ENCODE results near the gene CCL11. TPM values are rescaled to one million over a fixed set of nuclear protein-coding genes. Genes with fewer than 3 reads are reported as not detected.

CCL11 gene
- total and polyA plus RNA-seq, 4 donors: not detected

- no peak for DNase-seq (ENCODE audit: low spot score)
- H3K9ac ChIP-seq (ENCODE audit: low read depth in 1 of 2, low read length in 2 of 2): no peak overlapping the region
- H3K9me3 ChIP-seq (ENCODE audit: control insufficient read depth in 4 of 4, low read length in 3 of 4): no peaks in the 10 kb centered on the region
- H3K4me3 ChIP-seq (ENCODE audit: low read depth in 1 of 3, low read length in 3 of 3): no peak overlapping the region
- no peaks in the 10 kb centered on the region for H3K36me3 ChIP-seq (ENCODE audit: control insufficient read depth in 4 of 4, insufficient read depth in 3 of 4, low read depth in 1 of 4, low read length in 3 of 4)
- H3K4me1 ChIP-seq (ENCODE audit: control insufficient read depth in 4 of 4, insufficient read depth in 4 of 4, low read length in 3 of 4): peaks cover 0 to 9% (median 4%) of the 10 kb centered on the region in 4 donors
- WGBS: 84% methylated on average over 1 of the region's 1 CpG
- no peak overlapping the region for H3K27ac ChIP-seq (ENCODE audit: low read depth in 1 of 2, low read length in 2 of 2)
- no peak for TF ChIP-seq ATF3 (IDR thresholded peaks at IDR 0.05)
- TF ChIP-seq NR2F2 (IDR thresholded peaks at IDR 0.05): no peak
- no peak for TF ChIP-seq ZBTB33 (IDR thresholded peaks at IDR 0.05)
- no peak for TF ChIP-seq HNF4G (IDR thresholded peaks at IDR 0.05)
- TF ChIP-seq YY1 (IDR thresholded peaks at IDR 0.05): no peak
- no peak for TF ChIP-seq JUND (IDR thresholded peaks at IDR 0.05)
- no peak for TF ChIP-seq MAX (IDR thresholded peaks at IDR 0.05)
- no peak for TF ChIP-seq FOXA2 (IDR thresholded peaks at IDR 0.05)
- no peak for TF ChIP-seq RXRA (IDR thresholded peaks at IDR 0.05)
- TF ChIP-seq FOXA1 (IDR thresholded peaks at IDR 0.05): no peak
- TF ChIP-seq REST (IDR thresholded peaks at IDR 0.05): no peak
- TF ChIP-seq SP1 (IDR thresholded peaks at IDR 0.05): no peak
- TF ChIP-seq GABPA (IDR thresholded peaks at IDR 0.05 in 1 of 2, conservative IDR thresholded peaks at IDR 0.05 in 1 of 2): no peak
- H3K27me3 ChIP-seq (ENCODE audit: control insufficient read depth in 4 of 4, insufficient read depth in 4 of 4, low read length in 3 of 4): no peaks in the 10 kb centered on the region
These were observed 39.1 kb upstream of the CCL11 start for GRCh38 chr17:34246446-34246845.

- no peak for DNase-seq (ENCODE audit: low spot score)
- 75% methylated on average over 3 of the region's 3 CpGs for WGBS
- Histone ChIP-seq H3K9me3 (ENCODE audit: control insufficient read depth in 4 of 4, low read length in 3 of 4) (no peaks in the 10 kb centered on the region), H3K9ac (ENCODE audit: low read depth in 1 of 2, low read length in 2 of 2) (no peak overlapping the region), H3K4me1 (ENCODE audit: control insufficient read depth in 4 of 4, insufficient read depth in 4 of 4, low read length in 3 of 4) (peaks cover 0 to 6% (median under 1%) of the 10 kb centered on the region in 4 donors), H3K4me3 (ENCODE audit: low read depth in 1 of 3, low read length in 3 of 3) (no peak overlapping the region), H3K27me3 (ENCODE audit: control insufficient read depth in 4 of 4, insufficient read depth in 4 of 4, low read length in 3 of 4) (no peaks in the 10 kb centered on the region), H3K27ac (ENCODE audit: low read depth in 1 of 2, low read length in 2 of 2) (no peak overlapping the region), H3K36me3 (ENCODE audit: control insufficient read depth in 4 of 4, insufficient read depth in 3 of 4, low read depth in 1 of 4, low read length in 3 of 4) (no peaks in the 10 kb centered on the region)
- no peak for TF ChIP-seq FOXA1 (IDR thresholded peaks at IDR 0.05)
- TF ChIP-seq REST (IDR thresholded peaks at IDR 0.05): no peak
- TF ChIP-seq SP1 (IDR thresholded peaks at IDR 0.05): no peak
- no peak for TF ChIP-seq GABPA (IDR thresholded peaks at IDR 0.05 in 1 of 2, conservative IDR thresholded peaks at IDR 0.05 in 1 of 2)
- no peak for TF ChIP-seq JUND (IDR thresholded peaks at IDR 0.05)
- no peak for TF ChIP-seq TAF1 (conservative IDR thresholded peaks at IDR 0.05)
- TF ChIP-seq ZBTB33 (IDR thresholded peaks at IDR 0.05): no peak
These were observed 38.7 kb upstream of the CCL11 start for GRCh38 chr17:34246881-34247280.

All from liver (tissue), 9 donors.